ENCODE measurements around the gene MTHFR. TPM values are rescaled to one million over a fixed set of nuclear protein-coding genes. Genes with fewer than 3 reads are reported as not detected.

MTHFR gene
- polyA plus RNA-seq, 2 donors, result 8.2 to 9.4 TPM

- Histone ChIP-seq H3K27me3 (ENCODE audit: control insufficient read depth in 1 of 2, insufficient read depth in 2 of 2, low read length in 2 of 2) (no peaks in the 10 kb centered on the region), H3K4me1 (ENCODE audit: control insufficient read depth in 2 of 2, insufficient read depth in 2 of 2, low read length in 1 of 2) (no peaks in the 10 kb centered on the region), H3K9me3 (ENCODE audit: control insufficient read depth in 2 of 2, insufficient read depth in 1 of 2, low read depth in 1 of 2, low read length in 1 of 2) (no peaks in the 10 kb centered on the region), H3K4me3 (ENCODE audit: low read depth in 1 of 2, low read length in 2 of 2) (no peak overlapping the region), H3K27ac (ENCODE audit: low read depth in 2 of 2, low read length in 1 of 2) (no peak overlapping the region), H3K36me3 (ENCODE audit: control insufficient read depth in 2 of 2, insufficient read depth in 2 of 2, low read length in 1 of 2) (peaks cover 32 to 43% of the 10 kb centered on the region in 2 donors)
- 69 to 75% methylated on average over 19 of the region's 19 CpGs for WGBS, 2 donors
Observed at GRCh38 chr1:11842154-11843041, 36.6 kb upstream of the MTHFR start.

- no peaks in the 10 kb centered on the region for H3K9me3 ChIP-seq (ENCODE audit: control insufficient read depth in 2 of 2, insufficient read depth in 1 of 2, low read depth in 1 of 2, low read length in 1 of 2)
- H3K4me1 ChIP-seq (ENCODE audit: control insufficient read depth in 2 of 2, insufficient read depth in 2 of 2, low read length in 1 of 2), result no peaks in the 10 kb centered on the region
- 80% methylated on average over 16 to 17 of the region's 17 CpGs for WGBS, 2 donors
- no peaks in the 10 kb centered on the region for H3K27me3 ChIP-seq (ENCODE audit: control insufficient read depth in 1 of 2, insufficient read depth in 2 of 2, low read length in 2 of 2)
- no peak overlapping the region for H3K27ac ChIP-seq (ENCODE audit: low read depth in 2 of 2, low read length in 1 of 2)
- H3K36me3 ChIP-seq (ENCODE audit: control insufficient read depth in 2 of 2, insufficient read depth in 2 of 2, low read length in 1 of 2), result peaks cover 38 to 52% of the 10 kb centered on the region in 2 donors
- no peak overlapping the region for H3K4me3 ChIP-seq (ENCODE audit: low read depth in 1 of 2, low read length in 2 of 2)
Observed at GRCh38 chr1:11841245-11842153, 35.7 kb upstream of the MTHFR start.

GRCh38 chr1:11839727-11840705 is 34.3 kb upstream of the MTHFR start:
- Histone ChIP-seq H3K9me3 (ENCODE audit: control insufficient read depth in 2 of 2, insufficient read depth in 1 of 2, low read depth in 1 of 2, low read length in 1 of 2) (no peaks in the 10 kb centered on the region), H3K27ac (ENCODE audit: low read depth in 2 of 2, low read length in 1 of 2) (no peak overlapping the region), H3K36me3 (ENCODE audit: control insufficient read depth in 2 of 2, insufficient read depth in 2 of 2, low read length in 1 of 2) (peaks cover 44 to 65% of the 10 kb centered on the region in 2 donors), H3K27me3 (ENCODE audit: control insufficient read depth in 1 of 2, insufficient read depth in 2 of 2, low read length in 2 of 2) (no peaks in the 10 kb centered on the region), H3K4me1 (ENCODE audit: control insufficient read depth in 2 of 2, insufficient read depth in 2 of 2, low read length in 1 of 2) (no peaks in the 10 kb centered on the region), H3K4me3 (ENCODE audit: low read depth in 1 of 2, low read length in 2 of 2) (no peak overlapping the region)
- 91 to 92% methylated on average over 20 of the region's 20 CpGs for WGBS, 2 donors

GRCh38 chr1:11838349-11839272 is 32.8 kb upstream of the MTHFR start:
- Histone ChIP-seq H3K9me3 (ENCODE audit: control insufficient read depth in 2 of 2, insufficient read depth in 1 of 2, low read depth in 1 of 2, low read length in 1 of 2) (no peaks in the 10 kb centered on the region), H3K27ac (ENCODE audit: low read depth in 2 of 2, low read length in 1 of 2) (no peak overlapping the region), H3K27me3 (ENCODE audit: control insufficient read depth in 1 of 2, insufficient read depth in 2 of 2, low read length in 2 of 2) (no peaks in the 10 kb centered on the region), H3K4me1 (ENCODE audit: control insufficient read depth in 2 of 2, insufficient read depth in 2 of 2, low read length in 1 of 2) (no peaks in the 10 kb centered on the region), H3K36me3 (ENCODE audit: control insufficient read depth in 2 of 2, insufficient read depth in 2 of 2, low read length in 1 of 2) (peaks cover 39 to 71% of the 10 kb centered on the region in 2 donors), H3K4me3 (ENCODE audit: low read depth in 1 of 2, low read length in 2 of 2) (no peak overlapping the region)
- WGBS, 2 donors, result 61 to 65% methylated on average over 40 of the region's 40 CpGs

- H3K36me3 ChIP-seq (ENCODE audit: control insufficient read depth in 2 of 2, insufficient read depth in 2 of 2, low read length in 1 of 2), result peaks cover 39 to 73% of the 10 kb centered on the region in 2 donors
- no peak overlapping the region for H3K27ac ChIP-seq (ENCODE audit: low read depth in 2 of 2, low read length in 1 of 2)
- WGBS, 2 donors, result 85 to 86% methylated on average over 11 of the region's 11 CpGs
Observed at GRCh38 chr1:11837767-11838348, 32.1 kb upstream of the MTHFR start.

GRCh38 chr1:11836955-11837766 is 31.4 kb upstream of the MTHFR start:
- no peaks in the 10 kb centered on the region for H3K4me1 ChIP-seq (ENCODE audit: control insufficient read depth in 2 of 2, insufficient read depth in 2 of 2, low read length in 1 of 2)
- WGBS, 2 donors, result 84 to 91% methylated on average over 36 of the region's 36 CpGs
- no peaks in the 10 kb centered on the region for H3K27me3 ChIP-seq (ENCODE audit: control insufficient read depth in 1 of 2, insufficient read depth in 2 of 2, low read length in 2 of 2)
- H3K4me3 ChIP-seq (ENCODE audit: low read depth in 1 of 2, low read length in 2 of 2), result no peak overlapping the region
- H3K9me3 ChIP-seq (ENCODE audit: control insufficient read depth in 2 of 2, insufficient read depth in 1 of 2, low read depth in 1 of 2, low read length in 1 of 2), result no peaks in the 10 kb centered on the region
- peaks cover 39 to 72% of the 10 kb centered on the region in 2 donors for H3K36me3 ChIP-seq (ENCODE audit: control insufficient read depth in 2 of 2, insufficient read depth in 2 of 2, low read length in 1 of 2)
- H3K27ac ChIP-seq (ENCODE audit: low read depth in 2 of 2, low read length in 1 of 2), result no peak overlapping the region

More at GRCh38 chr1:11837767-11838348, 32.1 kb upstream of the MTHFR start:
- H3K4me1 ChIP-seq (ENCODE audit: control insufficient read depth in 2 of 2, insufficient read depth in 2 of 2, low read length in 1 of 2), result no peaks in the 10 kb centered on the region
- H3K27me3 ChIP-seq (ENCODE audit: control insufficient read depth in 1 of 2, insufficient read depth in 2 of 2, low read length in 2 of 2), result no peaks in the 10 kb centered on the region
- H3K9me3 ChIP-seq (ENCODE audit: control insufficient read depth in 2 of 2, insufficient read depth in 1 of 2, low read depth in 1 of 2, low read length in 1 of 2), result no peaks in the 10 kb centered on the region
- no peak overlapping the region for H3K4me3 ChIP-seq (ENCODE audit: low read depth in 1 of 2, low read length in 2 of 2)

- Histone ChIP-seq H3K27me3 (ENCODE audit: control insufficient read depth in 1 of 2, insufficient read depth in 2 of 2, low read length in 2 of 2) (no peaks in the 10 kb centered on the region), H3K4me1 (ENCODE audit: control insufficient read depth in 2 of 2, insufficient read depth in 2 of 2, low read length in 1 of 2) (no peaks in the 10 kb centered on the region), H3K27ac (ENCODE audit: low read depth in 2 of 2, low read length in 1 of 2) (no peak overlapping the region), H3K36me3 (ENCODE audit: control insufficient read depth in 2 of 2, insufficient read depth in 2 of 2, low read length in 1 of 2) (peaks cover 31 to 64% of the 10 kb centered on the region in 2 donors), H3K4me3 (ENCODE audit: low read depth in 1 of 2, low read length in 2 of 2) (no peak overlapping the region), H3K9me3 (ENCODE audit: control insufficient read depth in 2 of 2, insufficient read depth in 1 of 2, low read depth in 1 of 2, low read length in 1 of 2) (no peaks in the 10 kb centered on the region)
- WGBS, 2 donors, result 94% methylated on average over 28 of the region's 28 CpGs
Observed at GRCh38 chr1:11835441-11836225, 29.9 kb upstream of the MTHFR start.

Measured in esophagus (tissue), 2 donors.